LNCaP clone FGC (cell line): ENCODE measurements around the gene PCGF3.

Experiments
- DNase-seq: peaks from one replicate; pipeline ENCODE4 v3.0.0-alpha.2; 2011; ENCODE audit warnings: low read depth
- H3K4me3 ChIP-seq: 2 replicates; pipeline ENCODE4 v1.5.1; 2011; ENCODE audit warnings: mild to moderate bottlenecking, low read depth, low read length, control low read depth
- CTCF ChIP-seq: IDR thresholded peaks from 2 replicates; pipeline ENCODE4 v1.5.1; 2012; ENCODE audit warnings: mild to moderate bottlenecking; ENCODE audit not compliant: control insufficient read depth, insufficient read depth; ENCODE audit errors: extremely low read depth

Gene PCGF3

DNA sequence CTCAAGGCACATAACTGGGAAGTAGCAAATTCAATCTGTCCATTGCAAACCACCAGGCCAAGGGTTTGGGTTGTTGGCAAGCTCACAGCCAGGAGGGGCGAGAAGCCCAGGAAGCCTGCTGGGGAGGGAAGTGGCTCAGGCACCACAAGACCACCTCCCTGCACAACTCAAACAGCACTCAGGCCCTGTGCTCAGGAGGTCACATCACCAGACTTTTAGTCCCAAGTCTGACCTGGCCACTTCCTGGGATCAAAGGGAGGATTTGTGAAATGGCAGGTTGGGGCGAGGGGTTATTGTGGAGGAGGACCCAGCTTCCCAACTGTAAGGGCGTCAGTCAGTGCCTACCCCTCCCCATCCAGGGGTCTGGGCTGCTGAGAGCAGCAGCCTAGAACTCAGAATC lies 33.9 kb upstream of the PCGF3 start:
- no peak for DNase-seq
- no peak overlapping the region for H3K4me3 ChIP-seq
- TF ChIP-seq CTCF: no peak

- DNase-seq: no peak
- H3K4me3 ChIP-seq: peak overlapping the region; percentile 94
- TF ChIP-seq CTCF: no peak
Observed at GRCh38 chr4:673349-674091, 32.1 kb upstream of the PCGF3 start.

- DNase-seq: peak; percentile 89
- peak within 1 kb of the TSS; percentile 94 for H3K4me3 ChIP-seq
- peak; percentile 99 for TF ChIP-seq CTCF
Observed at GRCh38 chr4:674172-675035, 31.2 kb upstream of the PCGF3 start, which contains the start of the genes ATP5ME and MYL5. Gene ATP5ME (minus strand): TSS chr4:674276. CDS start chr4:674247, 29 bp downstream. Gene MYL5 (plus strand): TSS chr4:674542. CDS start chr4:678027, 3,485 bp downstream.

GRCh38 chr4:675036-675882 lies 30.4 kb upstream of the PCGF3 start:
- no peak for TF ChIP-seq CTCF
- H3K4me3 ChIP-seq: peak overlapping the region; percentile 94
- DNase-seq: no peak

DNA sequence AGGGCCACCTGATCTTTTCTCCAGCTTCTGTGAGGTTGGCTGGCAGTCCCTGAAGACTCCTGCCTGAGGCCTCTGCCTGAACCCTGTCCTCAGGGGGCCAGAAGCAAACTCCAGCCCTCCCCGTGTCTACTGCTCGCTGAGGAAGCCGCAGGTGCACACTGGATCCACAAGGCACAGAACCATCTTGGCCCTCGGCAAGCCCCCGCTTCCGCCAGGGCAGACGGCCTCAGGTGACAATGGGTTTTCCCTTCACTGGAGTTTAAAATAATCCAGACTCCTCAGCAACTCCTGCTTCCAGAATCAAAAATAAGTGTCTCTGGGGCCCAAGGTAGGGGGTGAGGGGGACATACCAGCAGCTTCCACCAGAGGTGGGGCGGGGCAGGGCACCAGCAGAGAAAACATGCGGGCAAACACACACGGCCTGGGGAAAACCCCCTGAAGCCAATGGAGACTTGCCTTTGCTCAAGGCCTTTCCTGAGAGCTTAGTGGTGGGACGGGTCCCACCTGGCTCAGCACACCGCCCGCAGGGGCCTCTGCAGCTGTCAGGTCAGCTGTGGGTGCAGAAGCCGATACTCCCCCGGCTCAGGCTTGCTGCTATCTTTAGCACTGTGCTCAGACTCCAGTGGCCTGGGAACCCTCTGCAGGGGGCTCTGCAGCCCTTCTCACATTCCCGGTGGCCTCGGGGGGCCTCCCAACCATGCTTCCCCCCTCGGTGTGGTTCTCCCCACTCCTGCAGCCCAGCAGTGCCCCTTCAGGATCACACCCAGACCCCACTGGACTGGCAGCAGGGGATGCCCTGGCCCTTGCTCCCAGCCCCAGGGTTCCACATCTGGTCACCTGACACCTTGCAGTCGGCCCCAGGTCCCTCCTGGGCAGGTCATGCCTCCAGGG lies 29.4 kb upstream of the PCGF3 start:
- no peak for DNase-seq
- H3K4me3 ChIP-seq: no peak overlapping the region; the same call in 1 of the 2 replicates
- TF ChIP-seq CTCF: no peak

GRCh38 chr4:676871-677235 lies 28.8 kb upstream of the PCGF3 start:
- no peak for DNase-seq
- H3K4me3 ChIP-seq: no peak overlapping the region
- TF ChIP-seq CTCF: no peak
